HG03139 (cell line): ENCODE data around the gene REEP3.
A peak's percentile ranks its signal among the peaks of the same experiment; 100 is the strongest.
"Not testable (repeated sequence)": the region's sequence is repeated elsewhere in the genome, so short reads cannot be mapped to it uniquely, and the experiment has no call there.

ENCODE experiments used
- ATAC-seq: cut with Tn5 transposase; IDR thresholded peaks from one replicate; pipeline ENCODE4 v1.9.1; 2021; ENCODE audit not compliant: unreplicated experiment

REEP3 gene

GRCh38 chr10:63628526-63629362 is 107.5 kb downstream of the REEP3 start:
- peak; percentile 29 for ATAC-seq

- peak; percentile 41 for ATAC-seq
Measured at GRCh38 chr10:63629363-63630084, 108.3 kb downstream of the REEP3 start.

GRCh38 chr10:63630085-63630930 is 109.1 kb downstream of the REEP3 start:
- ATAC-seq, result peak; percentile 48

- no peak for ATAC-seq
Measured at GRCh38 chr10:63630931-63631680, 109.9 kb downstream of the REEP3 start.

- ATAC-seq, result no peak
Measured at GRCh38 chr10:63631991-63632390, 110.8 kb downstream of the REEP3 start.

GRCh38 chr10:63633677-63634487 is 112.7 kb downstream of the REEP3 start:
- ATAC-seq, result no peak

- ATAC-seq, result no peak
Measured at GRCh38 chr10:63634488-63635065, 113.4 kb downstream of the REEP3 start.

GRCh38 chr10:63636812-63637211 is 115.6 kb downstream of the REEP3 start:
- ATAC-seq, result no peak

- no peak for ATAC-seq
Measured at GRCh38 chr10:63637901-63638327, 116.7 kb downstream of the REEP3 start.

- no peak for ATAC-seq
Measured at GRCh38 chr10:63641366-63641765, 120.2 kb downstream of the REEP3 start.

GRCh38 chr10:63641799-63642198 is 120.6 kb downstream of the REEP3 start:
- ATAC-seq, result no peak

- no peak for ATAC-seq
Measured at GRCh38 chr10:63642808-63643207, 121.6 kb downstream of the REEP3 start.

- ATAC-seq, result no peak
Measured at GRCh38 chr10:63644418-63645142, 123.4 kb downstream of the REEP3 start.

- ATAC-seq, result no peak
Measured at GRCh38 chr10:63645195-63645594, 124.0 kb downstream of the REEP3 start.

GRCh38 chr10:63646491-63646890 is 125.3 kb downstream of the REEP3 start:
- ATAC-seq, result no peak

- no peak for ATAC-seq
Measured at GRCh38 chr10:63651864-63652263, 130.7 kb downstream of the REEP3 start.

- ATAC-seq, result no peak
Measured at GRCh38 chr10:63653747-63654146, 132.5 kb downstream of the REEP3 start.

GRCh38 chr10:63657761-63658160 is 136.6 kb downstream of the REEP3 start:
- ATAC-seq, result no peak

GRCh38 chr10:63660941-63661340 is 139.7 kb downstream of the REEP3 start:
- ATAC-seq, result not testable (repeated sequence)
